PC-9 (cell line): ENCODE data around the gene ALK. TPM values are rescaled to one million over a fixed set of nuclear protein-coding genes. Genes with fewer than 3 reads are reported as not detected.

ENCODE experiments used
- BruUV-seq: library from RNA; stranded (reverse); fragments of 400-500 nt; replicated peaks from 2 replicates; lab custom pipeline; 2021; lab: Mats Ljungman, UMichigan
- CTCF ChIA-PET: fragments of 300-600 bp; sonication (Branson Sonifier 250); formaldehyde crosslinking; loops from one replicate; lab custom pipeline; 2022; ENCODE audit warnings: antibody characterized with exemption; lab: Charles Lee
- POLR2A ChIA-PET: fragments of 300-600 bp; sonication (Branson Sonifier 250); formaldehyde crosslinking; loops from one replicate; lab custom pipeline; 2022; ENCODE audit warnings: antibody characterized with exemption; ENCODE audit not compliant: unreplicated experiment; lab: Charles Lee
- DNase-seq, 2 experiments: peaks; one replicate each; pipeline versions ENCODE4 v3.0.0 to v3.0.0-alpha.2; 2015 to 2022; ENCODE audit warnings: mixed read lengths in 1 of 2
- H2AFZ ChIP-seq: fragments of 200-600 bp; sonication (generic); 2 replicates; pipeline ENCODE4 v1.8.1; 2017; ENCODE audit warnings: antibody characterized with exemption
- H3F3A ChIP-seq: fragments of 200-600 bp; sonication (generic); 2 replicates; pipeline ENCODE4 v1.8.1; 2017; ENCODE audit warnings: antibody characterized with exemption, mild to moderate bottlenecking, low read depth; ENCODE audit not compliant: insufficient read depth
- H3K27ac ChIP-seq: fragments of 200-600 bp; sonication (generic); 2 replicates; pipeline ENCODE4 v1.6.1; 2016; ENCODE audit warnings: mixed run types
- H3K27me3 ChIP-seq: fragments of 200-600 bp; sonication (generic); 2 replicates; pipeline ENCODE4 v1.6.1; 2016; ENCODE audit warnings: low read depth, mixed run types; ENCODE audit not compliant: insufficient read depth
- H3K36me3 ChIP-seq: fragments of 200-600 bp; sonication (generic); 2 replicates; pipeline ENCODE4 v1.6.1; 2016; ENCODE audit warnings: low read depth, mixed run types
- H3K4me1 ChIP-seq: fragments of 200-600 bp; sonication (generic); replicated peaks from 2 replicates; pipeline ENCODE4 v1.6.1; 2016; ENCODE audit warnings: mixed run types; ENCODE audit not compliant: insufficient read depth
- H3K4me2 ChIP-seq: fragments of 200-600 bp; sonication (generic); 2 replicates; pipeline ENCODE4 v1.6.1; 2017; ENCODE audit warnings: mixed run types
- H3K4me3 ChIP-seq: fragments of 200-600 bp; sonication (generic); 2 replicates; pipeline ENCODE4 v1.6.1; 2016; ENCODE audit warnings: mixed run types
- H3K79me2 ChIP-seq: fragments of 200-600 bp; sonication (generic); 2 replicates; pipeline ENCODE4 v1.6.1; 2017; ENCODE audit warnings: low read depth, mixed run types
- H3K9me2 ChIP-seq: fragments of 200-600 bp; sonication (generic); 2 replicates; pipeline ENCODE4 v1.8.1; 2017; ENCODE audit warnings: mild to moderate bottlenecking; ENCODE audit not compliant: insufficient read depth
- H3K9me3 ChIP-seq: fragments of 200-600 bp; sonication (generic); 2 replicates; pipeline ENCODE4 v1.8.1; 2016; ENCODE audit warnings: low read depth; ENCODE audit not compliant: insufficient read depth
- H4K20me1 ChIP-seq: fragments of 200-600 bp; sonication (generic); 2 replicates; pipeline ENCODE4 v1.8.1; 2017; ENCODE audit not compliant: insufficient read depth
- EZH2 ChIP-seq: fragments of 200-600 bp; sonication (generic); IDR thresholded peaks from 2 replicates; pipeline ENCODE4 v1.8.0; 2017; ENCODE audit warnings: antibody characterized with exemption, low read depth
- intact Hi-C: fragments of 100-400 bp; cut with micrococcal nuclease; formaldehyde crosslinking; loops from one replicate; pipeline ENCODE4 v1.10.0; 2022; ENCODE audit not compliant: unreplicated experiment
- total RNA-seq: library from RNA; stranded (reverse); gene quantifications from 2 replicates; pipeline ENCODE4 v1.2.3, GENCODE V29; 2021
- TF ChIP-seq, protein P1 (sequence below): fragments of 200-600 bp; sonication (generic); conservative IDR thresholded peaks from 2 replicates; pipeline ENCODE4 v1.6.1; 2017; ENCODE audit warnings: mixed run types, antibody characterized with exemption, mild to moderate bottlenecking, moderate library complexity

ALK gene
- total RNA-seq, 1 experiment from 2014 or later, result not detected

GRCh38 chr2:29799628-29800027 is 121.8 kb downstream of the ALK start:
- no peak overlapping the region for H3K4me2 ChIP-seq
- no peak for DNase-seq
- ChIA-PET CTCF (no interaction called here), POLR2A (no interaction called here)
- no TSS peak for BruUV-seq
- H3K4me1 ChIP-seq, result no peaks in the 10 kb centered on the region
- H3K27ac ChIP-seq, result no peak overlapping the region
- no peaks in the 10 kb centered on the region for H3F3A ChIP-seq
- H3K4me3 ChIP-seq, result no peak overlapping the region
- intact Hi-C loops, result no loop called here
- H3K9me3 ChIP-seq, result no peaks in the 10 kb centered on the region
- H3K9me2 ChIP-seq, result no peaks in the 10 kb centered on the region
- H2AFZ ChIP-seq, result no peak overlapping the region
- no peak for TF ChIP-seq EZH2
- TF ChIP-seq, protein P1, sequence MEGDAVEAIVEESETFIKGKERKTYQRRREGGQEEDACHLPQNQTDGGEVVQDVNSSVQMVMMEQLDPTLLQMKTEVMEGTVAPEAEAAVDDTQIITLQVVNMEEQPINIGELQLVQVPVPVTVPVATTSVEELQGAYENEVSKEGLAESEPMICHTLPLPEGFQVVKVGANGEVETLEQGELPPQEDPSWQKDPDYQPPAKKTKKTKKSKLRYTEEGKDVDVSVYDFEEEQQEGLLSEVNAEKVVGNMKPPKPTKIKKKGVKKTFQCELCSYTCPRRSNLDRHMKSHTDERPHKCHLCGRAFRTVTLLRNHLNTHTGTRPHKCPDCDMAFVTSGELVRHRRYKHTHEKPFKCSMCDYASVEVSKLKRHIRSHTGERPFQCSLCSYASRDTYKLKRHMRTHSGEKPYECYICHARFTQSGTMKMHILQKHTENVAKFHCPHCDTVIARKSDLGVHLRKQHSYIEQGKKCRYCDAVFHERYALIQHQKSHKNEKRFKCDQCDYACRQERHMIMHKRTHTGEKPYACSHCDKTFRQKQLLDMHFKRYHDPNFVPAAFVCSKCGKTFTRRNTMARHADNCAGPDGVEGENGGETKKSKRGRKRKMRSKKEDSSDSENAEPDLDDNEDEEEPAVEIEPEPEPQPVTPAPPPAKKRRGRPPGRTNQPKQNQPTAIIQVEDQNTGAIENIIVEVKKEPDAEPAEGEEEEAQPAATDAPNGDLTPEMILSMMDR, result no peak
- H3K36me3 ChIP-seq, result no peaks in the 10 kb centered on the region
- H3K79me2 ChIP-seq, result no peaks in the 10 kb centered on the region
- H4K20me1 ChIP-seq, result 0 out of 2 replicates have a peak, but pooled peaks cover 3% of the 10 kb centered on the region
- peaks cover 37% of the 10 kb centered on the region; the same call in 1 of the 2 replicates for H3K27me3 ChIP-seq

GRCh38 chr2:29797916-29798315 is 123.5 kb downstream of the ALK start:
- no TSS peak for BruUV-seq
- POLR2A ChIA-PET, result no interaction called here
- TF ChIP-seq, protein P1, result no peak
- TF ChIP-seq EZH2, result no peak
- no peaks in the 10 kb centered on the region for H3K9me3 ChIP-seq
- no peak overlapping the region for H2AFZ ChIP-seq
- H3K4me3 ChIP-seq, result no peak overlapping the region
- CTCF ChIA-PET, result no interaction called here
- no peaks in the 10 kb centered on the region for H3F3A ChIP-seq
- H3K9me2 ChIP-seq, result no peaks in the 10 kb centered on the region
- intact Hi-C loops, result no loop called here
- 0 out of 2 replicates have a peak, but pooled peaks cover 3% of the 10 kb centered on the region for H4K20me1 ChIP-seq
- DNase-seq, result no peak
- no peak overlapping the region for H3K27ac ChIP-seq
- H3K79me2 ChIP-seq, result no peaks in the 10 kb centered on the region
- no peaks in the 10 kb centered on the region for H3K36me3 ChIP-seq
- H3K4me1 ChIP-seq, result no peaks in the 10 kb centered on the region
- H3K4me2 ChIP-seq, result no peak overlapping the region
- H3K27me3 ChIP-seq, result peaks cover 22% of the 10 kb centered on the region; the same call in 1 of the 2 replicates

- no peaks in the 10 kb centered on the region for H3F3A ChIP-seq
- ChIA-PET CTCF (no interaction called here), POLR2A (no interaction called here)
- intact Hi-C loops, result no loop called here
- 0 out of 2 replicates have a peak, but pooled peaks cover under 1% of the 10 kb centered on the region for H4K20me1 ChIP-seq
- H3K9me2 ChIP-seq, result no peaks in the 10 kb centered on the region
- no peak overlapping the region for H3K4me2 ChIP-seq
- H3K27me3 ChIP-seq, result peaks cover 22% of the 10 kb centered on the region; the same call in 1 of the 2 replicates
- BruUV-seq, result no TSS peak
- H3K27ac ChIP-seq, result no peak overlapping the region
- H3K36me3 ChIP-seq, result no peaks in the 10 kb centered on the region
- no peak overlapping the region for H2AFZ ChIP-seq
- H3K4me3 ChIP-seq, result no peak overlapping the region
- no peaks in the 10 kb centered on the region for H3K79me2 ChIP-seq
- H3K4me1 ChIP-seq, result no peaks in the 10 kb centered on the region
- no peak for DNase-seq
- TF ChIP-seq, protein P1, result no peak
- TF ChIP-seq EZH2, result no peak
- no peaks in the 10 kb centered on the region for H3K9me3 ChIP-seq
Measured at GRCh38 chr2:29796446-29796845, 124.9 kb downstream of the ALK start.
